Measurements from ENCODE around the gene LAYN.

The LAYN gene

DNA sequence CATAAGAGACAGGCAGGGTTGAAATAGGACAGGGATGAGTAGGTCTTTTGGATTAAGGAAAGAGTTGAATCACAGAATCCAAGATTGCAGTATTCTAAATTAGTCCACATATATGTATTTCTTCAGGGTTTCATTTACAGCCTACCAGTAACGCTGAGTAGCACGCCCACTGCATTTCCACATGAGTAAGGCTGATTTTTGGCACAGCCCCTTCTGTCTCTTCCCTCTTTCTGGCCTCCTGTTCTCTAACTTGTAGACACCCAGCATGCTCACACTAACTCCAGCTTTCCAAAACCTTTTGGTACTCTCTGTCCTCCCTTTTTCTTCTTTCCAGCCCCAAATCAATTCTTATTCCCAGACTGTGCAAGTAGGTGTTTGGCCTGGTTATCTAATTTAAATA, 58.0 kb downstream of the LAYN start:
- DNase-seq: no peak

DNA sequence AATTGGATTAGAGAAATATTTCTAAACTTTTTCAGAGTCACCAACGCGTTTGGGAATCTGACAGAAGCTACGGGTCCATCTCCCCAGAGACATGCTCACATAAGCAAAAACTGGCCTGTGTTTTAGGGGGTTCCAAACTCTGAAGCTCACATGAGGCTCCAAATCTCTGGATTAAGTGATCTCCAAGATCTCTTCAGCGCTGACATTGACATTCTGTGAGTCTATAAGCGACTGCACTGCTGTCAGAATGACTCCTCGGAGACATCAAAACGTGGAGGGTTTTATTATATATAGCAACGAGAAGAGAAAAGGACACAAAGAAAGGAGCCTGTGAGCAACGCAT, 61.1 kb downstream of the LAYN start:
- no peak for DNase-seq

DNA sequence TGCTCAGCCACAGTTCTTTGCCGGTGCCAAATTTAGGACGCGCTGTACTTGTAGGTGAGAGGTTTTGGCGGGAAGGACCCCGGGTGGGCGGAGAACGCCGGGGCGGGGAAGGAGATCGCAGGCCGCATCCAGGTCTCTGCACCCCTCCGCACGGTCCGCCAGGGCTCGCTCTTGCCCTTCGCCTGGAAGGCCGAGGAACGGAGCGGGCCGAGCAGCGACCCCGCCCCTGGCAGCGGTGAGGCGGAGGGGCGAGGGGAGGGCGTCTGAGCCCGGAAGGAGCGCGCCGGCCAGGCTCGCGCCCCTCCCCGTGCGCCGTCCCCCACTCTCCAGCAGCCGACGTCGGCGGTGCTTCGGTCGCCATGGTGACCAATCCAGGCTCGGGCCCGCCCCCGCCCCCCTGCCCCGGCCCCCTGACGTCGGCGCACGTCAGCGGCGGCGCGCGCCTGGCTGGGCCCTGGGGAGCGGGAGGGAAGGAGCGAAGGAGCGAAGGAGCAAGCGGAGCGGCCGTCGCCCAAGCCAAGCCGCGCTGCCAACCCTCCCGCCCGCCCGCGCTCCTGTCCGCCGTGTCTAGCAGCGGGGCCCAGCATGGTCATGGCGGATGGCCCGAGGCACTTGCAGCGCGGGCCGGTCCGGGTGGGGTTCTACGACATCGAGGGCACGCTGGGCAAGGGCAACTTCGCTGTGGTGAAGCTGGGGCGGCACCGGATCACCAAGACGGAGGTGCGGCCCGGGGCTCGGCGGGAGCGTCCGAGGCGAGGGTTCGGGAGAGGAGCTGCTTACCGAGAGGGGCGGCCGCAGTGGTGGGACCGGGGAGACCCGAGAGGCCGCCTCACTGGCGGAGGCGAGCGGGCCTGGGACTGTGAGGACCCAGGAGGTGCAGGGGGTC, 61.7 kb downstream of the LAYN start, which contains the start of gene SIK2:
Gene SIK2, plus strand, starts transcription at position 471 of the 886 bp plus-strand sequence. Its CDS starts 115 bp downstream, at position 586.
- DNase-seq: peak; percentile 62

DNA sequence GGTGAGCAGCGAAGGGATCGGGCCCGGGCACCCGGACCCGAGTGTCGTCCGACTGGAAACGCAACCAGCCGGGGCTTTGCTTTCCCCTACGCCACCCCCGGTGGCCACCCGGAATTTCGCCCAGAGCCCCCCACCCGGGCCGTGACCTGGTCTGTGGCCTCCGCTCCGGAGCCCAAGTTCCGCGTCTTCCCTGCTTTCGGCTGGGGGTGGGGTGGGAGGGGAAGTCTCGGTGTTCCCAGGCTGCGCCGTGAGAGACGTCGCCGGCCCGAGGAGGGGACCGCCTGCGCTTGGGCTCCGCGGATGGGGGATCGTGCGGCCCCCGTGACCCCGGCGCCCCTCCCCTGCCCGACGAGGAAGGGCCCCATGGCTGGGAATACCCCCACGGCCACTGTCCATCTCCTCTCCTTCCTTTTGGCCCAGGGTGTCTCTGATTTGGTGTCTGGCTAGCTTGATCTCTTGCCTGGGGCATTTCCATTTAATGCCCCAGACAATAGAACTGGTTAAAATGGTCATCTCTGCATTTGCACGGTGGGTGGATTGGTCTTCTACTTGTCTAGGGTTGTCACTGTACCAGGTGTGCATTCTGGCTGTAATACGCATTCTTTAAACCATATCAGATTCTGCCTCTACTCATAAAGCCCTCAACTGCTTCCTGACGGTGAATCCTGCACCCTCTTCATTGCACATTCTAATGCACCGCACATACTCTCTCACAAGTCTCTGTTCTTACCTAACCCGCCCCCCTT, 62.5 kb downstream of the LAYN start:
- DNase-seq: no peak

DNA sequence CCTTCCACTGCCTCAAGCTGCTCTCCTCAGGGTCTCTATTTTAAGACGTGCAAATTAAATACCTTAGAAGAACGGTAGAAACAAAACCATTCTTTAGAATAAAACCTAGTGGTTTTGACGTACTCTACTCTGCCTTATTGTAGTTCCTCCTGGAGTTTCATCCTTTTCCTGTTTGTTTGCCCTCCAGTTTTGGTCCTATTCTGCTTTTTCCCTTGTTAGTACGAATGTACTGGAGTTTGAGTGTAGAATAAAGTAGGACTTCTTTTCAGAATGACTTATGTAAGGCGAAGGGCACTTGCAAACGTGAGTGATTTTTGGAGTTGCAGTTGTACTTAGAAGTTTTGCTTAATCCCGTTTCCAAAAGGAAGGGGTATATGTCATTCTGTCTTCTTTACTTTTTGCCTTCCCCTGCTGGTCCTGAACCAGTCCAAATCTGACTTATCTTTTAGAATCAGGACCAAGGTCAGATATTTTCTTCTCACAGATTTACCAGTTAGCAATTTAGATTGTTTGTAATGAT, 63.2 kb downstream of the LAYN start:
- no peak for DNase-seq

DNA sequence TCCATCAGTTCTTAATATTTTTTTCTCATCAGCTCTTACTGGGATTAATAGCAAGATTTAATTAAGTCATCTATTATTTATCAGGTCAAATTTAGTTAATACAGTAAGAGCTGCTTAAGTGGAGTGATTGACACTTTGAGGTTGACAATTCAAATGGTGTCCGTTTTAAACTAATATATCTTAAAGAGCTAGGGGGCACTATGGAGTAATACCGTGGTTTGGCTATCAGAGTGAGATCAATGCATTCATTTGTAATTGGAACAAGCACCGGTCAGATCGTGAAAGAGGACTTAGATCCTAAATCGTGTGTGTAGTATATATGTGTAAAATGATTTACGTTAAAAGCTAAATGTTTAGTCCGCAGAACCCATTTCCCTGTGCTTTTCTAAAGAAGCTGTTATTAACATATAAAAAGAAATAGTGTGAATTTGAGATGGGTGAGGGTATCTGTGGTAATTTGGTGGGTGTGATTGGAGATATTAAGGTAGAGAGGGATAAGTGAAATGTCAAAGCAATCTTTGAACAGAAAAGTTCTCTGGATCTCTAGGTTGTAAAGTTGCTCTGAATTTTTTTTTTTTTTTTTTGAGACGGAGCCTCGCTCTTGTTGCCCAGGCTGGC, 64.0 kb downstream of the LAYN start:
- DNase-seq: no peak

DNA sequence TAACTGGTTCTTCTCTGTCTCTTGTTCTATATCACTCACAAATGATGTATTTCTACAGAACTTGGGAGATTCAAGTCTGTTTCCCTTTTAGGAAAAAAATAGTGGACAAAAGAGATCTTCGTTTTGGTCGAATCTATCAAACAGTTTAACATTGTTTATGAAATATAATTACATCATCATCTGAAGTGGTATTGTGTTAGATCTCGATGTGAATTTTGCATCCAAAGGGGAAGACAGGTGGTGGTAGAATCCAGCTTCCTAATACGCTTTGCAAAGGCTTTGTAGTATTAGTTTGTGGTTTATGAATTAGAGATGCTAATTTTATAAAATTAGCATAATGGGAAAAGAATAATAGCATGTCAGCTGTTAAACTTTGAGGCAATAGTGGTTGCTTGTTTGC, 65.2 kb downstream of the LAYN start:
- DNase-seq: no peak

DNA sequence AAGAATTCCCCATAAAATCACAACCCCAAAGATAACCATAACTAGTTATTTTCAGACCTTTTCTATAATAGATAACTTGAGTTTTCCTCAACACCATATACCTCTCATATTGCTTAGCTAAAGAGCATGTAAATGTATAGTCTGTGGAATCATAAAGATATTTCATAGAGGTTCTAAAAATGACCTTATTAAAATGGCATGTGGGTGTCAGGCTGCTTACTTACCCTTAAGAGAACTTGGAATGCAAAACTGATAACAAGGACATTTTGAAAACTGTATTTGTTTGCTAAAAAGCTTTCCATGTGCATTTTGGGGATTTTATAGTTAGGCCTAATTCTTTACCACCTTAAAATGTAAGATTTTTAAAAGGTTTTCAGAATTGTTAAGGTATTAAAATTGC, 66.5 kb downstream of the LAYN start:
- no peak for DNase-seq

DNA sequence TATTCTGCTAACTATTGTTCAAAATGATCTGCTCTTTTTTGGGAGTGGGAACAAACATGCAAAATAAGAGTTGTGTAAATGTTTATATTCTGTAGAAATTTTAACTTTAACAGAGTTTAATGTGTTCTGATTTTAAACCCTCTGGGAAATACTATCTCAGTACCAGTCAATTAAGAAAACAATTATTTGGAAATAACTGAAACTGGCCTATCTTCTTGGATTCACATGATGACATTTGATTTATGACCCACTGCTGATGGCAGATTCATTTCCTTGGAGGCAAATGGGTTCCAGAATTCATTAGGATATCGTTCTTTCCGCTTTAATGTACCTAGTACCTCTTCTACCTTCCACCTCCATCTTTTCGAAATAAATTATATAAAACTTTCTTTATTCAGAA, 67.2 kb downstream of the LAYN start:
- no peak for DNase-seq
